Upper lobe of left lung (tissue), 6 donors: ENCODE data around the gene CXCR5. TPM values are rescaled to one million over a fixed set of nuclear protein-coding genes. Genes with fewer than 3 reads are reported as not detected.

Experiments used
- ATAC-seq, 2 donors: fragments of 200-7000 bp; cut with Tn5 transposase; one replicate each; pipeline ENCODE4 v1.9.1; 2022; ENCODE audit warnings: mild to moderate bottlenecking in 2 of 2, moderate library complexity in 2 of 2; ENCODE audit not compliant: low FRiP score in 2 of 2
- DNase-seq, 2 donors: peaks; one replicate each; pipeline ENCODE4 v3.0.0-alpha.2; 2019 to 2020
- H3K27ac ChIP-seq, 4 donors: fragments of 200-600 bp; sonication (generic); one replicate each; pipeline ENCODE4 v1.5.1; 2016 to 2019
- H3K27me3 ChIP-seq, 4 donors: fragments of 200-600 bp; sonication (generic); one replicate each; pipeline ENCODE4 v1.5.1; 2017 to 2019
- H3K36me3 ChIP-seq, 4 donors: fragments of 200-600 bp; sonication (generic); one replicate each; pipeline ENCODE4 v1.5.1; 2016 to 2019
- H3K4me1 ChIP-seq, 4 donors: fragments of 200-600 bp; sonication (generic); one replicate each; pipeline ENCODE4 v1.5.1; 2018 to 2019
- H3K4me3 ChIP-seq, 4 donors: fragments of 200-600 bp; sonication (generic); one replicate each; pipeline ENCODE4 v1.5.1; 2017 to 2019; ENCODE audit warnings: mild to moderate bottlenecking in 2 of 4, moderate library complexity in 1 of 4
- H3K9me3 ChIP-seq, 4 donors: fragments of 200-600 bp; sonication (generic); one replicate each; pipeline ENCODE4 v1.5.1; 2018 to 2019
- CTCF ChIP-seq, 6 experiments: fragments of 450-650 bp in 4 of 6; fragments of 200-600 bp in 2 of 6; sonication (generic) in 2 of 6; IDR thresholded peaks; one replicate each; pipeline ENCODE4 v1.5.1; 2016 to 2019; ENCODE audit warnings: antibody characterized with exemption in 6 of 6
- EP300 ChIP-seq, 4 donors: sonication (generic); formaldehyde crosslinking; IDR thresholded peaks; one replicate each; pipeline ENCODE4 v1.5.1; 2017; ENCODE audit warnings: antibody characterized with exemption in 4 of 4, control low read depth in 2 of 4
- POLR2A ChIP-seq, 4 donors: fragments of 450-650 bp; IDR thresholded peaks; one replicate each; pipeline ENCODE4 v1.5.1; 2016 to 2017; ENCODE audit warnings: antibody characterized with exemption in 4 of 4, mild to moderate bottlenecking in 2 of 4
- POLR2AphosphoS5 ChIP-seq, 2 donors: sonication (generic); formaldehyde crosslinking; IDR thresholded peaks; one replicate each; pipeline ENCODE4 v1.5.1; 2017; ENCODE audit warnings: antibody characterized with exemption in 2 of 2
- WGBS, 2 donors: methylation state at CpG; one replicate each; pipeline ENCODE4 v1.1.5; 2017 to 2018; 5-methylcytosine and 5-hydroxymethylcytosine counted together
- total RNA-seq, 6 donors: library from RNA; depleted of rRNA in 4 of 6; stranded (reverse); fragments of >200 nt in 4 of 6; gene quantifications; one replicate each; pipeline versions ENCODE4 v1.1.0 to v1.2.1, GENCODE V29; 2016 to 2021
- donor health status: DM: no; HTN: no; CAD: no; lungs with moderate emphysema.
- donor health status: DM: no; HTN: yes; CAD: no; lungs with severe emphysema.

Gene CXCR5
- total RNA-seq, 6 donors from 2014 or later = under 0.01 to 0.17 (median 0.16) TPM; not detected in 2

GRCh38 chr11:118872403-118872821 is 11.3 kb upstream of the CXCR5 start:
- DNase-seq (peak in 1 of 2 donors; percentile 65), ATAC-seq (no peak)
- H3K27ac ChIP-seq = no peak overlapping the region
- no peak overlapping the region for H3K4me3 ChIP-seq
- no peaks in the 10 kb centered on the region for H3K36me3 ChIP-seq
- TF ChIP-seq POLR2A (IDR thresholded peaks at IDR 0.05) = no peak
- no peak for TF ChIP-seq POLR2AphosphoS5 (IDR thresholded peaks at IDR 0.05)
- no peak for TF ChIP-seq EP300 (IDR thresholded peaks at IDR 0.05)
- TF ChIP-seq CTCF (IDR thresholded peaks at IDR 0.05) = no peak
- H3K27me3 ChIP-seq = no peaks in the 10 kb centered on the region
- 78 to 83% methylated on average over 17 of the region's 17 CpGs for WGBS, 2 donors
- H3K4me1 ChIP-seq = peaks cover 13 to 21% (median 16%) of the 10 kb centered on the region in 4 donors
- H3K9me3 ChIP-seq = no peaks in the 10 kb centered on the region

- peaks cover 13 to 21% (median 16%) of the 10 kb centered on the region in 4 donors for H3K4me1 ChIP-seq
- 98 to 99% methylated on average over 4 of the region's 4 CpGs for WGBS, 2 donors
- no peak for TF ChIP-seq POLR2A (IDR thresholded peaks at IDR 0.05)
- TF ChIP-seq EP300 (IDR thresholded peaks at IDR 0.05) = no peak
- TF ChIP-seq CTCF (IDR thresholded peaks at IDR 0.05) = no peak
- TF ChIP-seq POLR2AphosphoS5 (IDR thresholded peaks at IDR 0.05) = no peak
- DNase-seq = no peak
- no peak overlapping the region for H3K4me3 ChIP-seq
- H3K36me3 ChIP-seq = no peaks in the 10 kb centered on the region
- H3K9me3 ChIP-seq = no peaks in the 10 kb centered on the region
- no peak for ATAC-seq
- H3K27ac ChIP-seq = no peak overlapping the region
- no peaks in the 10 kb centered on the region for H3K27me3 ChIP-seq
These were observed 9.9 kb upstream of the CXCR5 start for GRCh38 chr11:118873804-118874203.

GRCh38 chr11:118876286-118876685 is 7.4 kb upstream of the CXCR5 start:
- Histone ChIP-seq H3K27ac (peak overlapping the region; percentile 24 to 58 (median 38)), H3K27me3 (no peaks in the 10 kb centered on the region), H3K9me3 (no peaks in the 10 kb centered on the region), H3K4me1 (peaks cover 0 to 6% (median 0%) of the 10 kb centered on the region in 4 donors), H3K4me3 (no peak overlapping the region), H3K36me3 (no peaks in the 10 kb centered on the region)
- ATAC-seq (no peak), DNase-seq (no peak)
- TF ChIP-seq POLR2AphosphoS5 (IDR thresholded peaks at IDR 0.05) (no peak), EP300 (IDR thresholded peaks at IDR 0.05) (no peak), POLR2A (IDR thresholded peaks at IDR 0.05) (no peak), CTCF (IDR thresholded peaks at IDR 0.05) (no peak)
- WGBS, 2 donors = 78 to 90% methylated on average over 10 of the region's 10 CpGs

- no peaks in the 10 kb centered on the region for H3K9me3 ChIP-seq
- H3K27ac ChIP-seq = peak overlapping the region; percentile 24 to 58 (median 35)
- DNase-seq = no peak
- ATAC-seq = no peak
- 82 to 91% methylated on average over 11 of the region's 11 CpGs for WGBS, 2 donors
- no peaks in the 10 kb centered on the region for H3K36me3 ChIP-seq
- no peak overlapping the region for H3K4me3 ChIP-seq
- TF ChIP-seq EP300 (IDR thresholded peaks at IDR 0.05) = no peak
- no peak for TF ChIP-seq CTCF (IDR thresholded peaks at IDR 0.05)
- no peak for TF ChIP-seq POLR2A (IDR thresholded peaks at IDR 0.05)
- no peak for TF ChIP-seq POLR2AphosphoS5 (IDR thresholded peaks at IDR 0.05)
- peaks cover 0 to 6% (median 0%) of the 10 kb centered on the region in 4 donors for H3K4me1 ChIP-seq
- no peaks in the 10 kb centered on the region for H3K27me3 ChIP-seq
These were observed 6.1 kb upstream of the CXCR5 start for GRCh38 chr11:118877487-118878162.

GRCh38 chr11:118878163-118878563 is 5.5 kb upstream of the CXCR5 start:
- Histone ChIP-seq H3K36me3 (no peaks in the 10 kb centered on the region), H3K27me3 (no peaks in the 10 kb centered on the region), H3K4me3 (no peak overlapping the region), H3K4me1 (peaks cover 0 to 6% (median 0%) of the 10 kb centered on the region in 4 donors), H3K27ac (peak overlapping the region in 1 of 4 donors; percentile 58), H3K9me3 (no peaks in the 10 kb centered on the region)
- ATAC-seq = no peak
- no peak for DNase-seq
- 73 to 84% methylated on average over 4 of the region's 4 CpGs for WGBS, 2 donors
- TF ChIP-seq CTCF (IDR thresholded peaks at IDR 0.05) (no peak), POLR2A (IDR thresholded peaks at IDR 0.05) (no peak), POLR2AphosphoS5 (IDR thresholded peaks at IDR 0.05) (no peak), EP300 (IDR thresholded peaks at IDR 0.05) (no peak)
